HCT116 (cell line): ENCODE measurements around the gene ATP6V0D1. TPM values are rescaled to one million over a fixed set of nuclear protein-coding genes. Genes with fewer than 3 reads are reported as not detected.

Experiments
- ATAC-seq: fragments of 200-7000 bp; cut with Tn5 transposase; 2 replicates; pipeline ENCODE4 v1.9.1; 2020; ENCODE audit warnings: mild to moderate bottlenecking, moderate library complexity
- BruUV-seq: library from RNA; stranded (reverse); fragments of 400-500 nt; replicated peaks from 2 replicates; lab custom pipeline; 2021; lab: Mats Ljungman, UMichigan
- CTCF ChIA-PET: fragments of 300-600 bp; sonication (Branson Sonifier 250); formaldehyde crosslinking; loops from one replicate; lab custom pipeline; 2021; ENCODE audit warnings: antibody characterized with exemption; lab: Charles Lee
- POLR2A ChIA-PET: fragments of 300-600, 350-600 bp; sonication (Branson Sonifier 250); formaldehyde crosslinking; loops from one replicate; lab custom pipeline; 2021; ENCODE audit warnings: antibody characterized with exemption; lab: Charles Lee
- RAD21 ChIA-PET, 2 experiments: fragments of 300-600 bp; sonication (Branson Sonifier 250); formaldehyde crosslinking; loops; one replicate each; lab custom pipeline; 2023; ENCODE audit warnings: low total read pairs in 2 of 2; ENCODE audit not compliant: uncharacterized antibody in 2 of 2, unreplicated experiment in 2 of 2, low non-redundant PET in 1 of 2; lab: Charles Lee
- DNase-seq: peaks from one replicate; pipeline ENCODE4 v3.0.0-alpha.2; 2010; ENCODE audit warnings: low read depth, low spot score
- H2AFZ ChIP-seq: fragments of 200-600 bp; shearing (Covaris generic), sonication (generic); 2 replicates; pipeline ENCODE4 v1.6.1; 2017; ENCODE audit warnings: low read depth, mixed run types, mixed read lengths, antibody characterized with exemption, low read length; ENCODE audit not compliant: poor library complexity, severe bottlenecking
- H3K27ac ChIP-seq: 2 replicates; pipeline ENCODE4 v1.5.1; 2012; ENCODE audit warnings: low read depth, low read length
- H3K27me3 ChIP-seq: fragments of 200-600 bp; sonication (generic); 2 replicates; pipeline ENCODE4 v1.6.1; 2016; ENCODE audit warnings: mixed run types, low read length, mixed read lengths; ENCODE audit not compliant: insufficient read depth
- H3K36me3 ChIP-seq, 2 experiments: fragments of 200-500 bp in 1 of 2; fragments of 200-600 bp in 1 of 2; sonication (Bioruptor generic) in 1 of 2; sonication (generic) in 1 of 2; 2 replicates each; pipeline versions ENCODE4 v1.5.1 to v1.6.1; 2014 to 2016; ENCODE audit warnings: low read length in 2 of 2, inconsistent platforms in 1 of 2, mixed read lengths in 1 of 2, mixed run types in 1 of 2; ENCODE audit not compliant: insufficient read depth in 2 of 2, control insufficient read depth in 1 of 2
- H3K4me1 ChIP-seq, 2 experiments: fragments of 200-600 bp in 1 of 2; sonication (generic) in 1 of 2; 2 replicates each; pipeline versions ENCODE4 v1.5.1 to v1.6.1; 2012 to 2017; ENCODE audit warnings: low read length in 2 of 2, inconsistent platforms in 1 of 2, mild to moderate bottlenecking in 1 of 2, mixed read lengths in 1 of 2, mixed run types in 1 of 2, moderate library complexity in 1 of 2; ENCODE audit not compliant: insufficient read depth in 2 of 2, control insufficient read depth in 1 of 2
- H3K4me2 ChIP-seq: fragments of 200-600 bp; sonication (generic); 2 replicates; pipeline ENCODE4 v1.6.1; 2017; ENCODE audit warnings: mixed run types, low read length, mixed read lengths
- H3K4me3 ChIP-seq, 2 experiments: fragments of 200-600 bp in 1 of 2; sonication (generic) in 1 of 2; replicated peaks in 1 of 2; 2 replicates each; pipeline ENCODE4 v1.5.1; 2011 to 2016; ENCODE audit warnings: low read length in 2 of 2, control low read depth in 1 of 2, low read depth in 1 of 2, mild to moderate bottlenecking in 1 of 2, mixed read lengths in 1 of 2, mixed run types in 1 of 2
- H3K79me2 ChIP-seq: fragments of 200-600 bp; sonication (generic); 2 replicates; pipeline ENCODE4 v1.6.1; 2017; ENCODE audit warnings: mild to moderate bottlenecking, mixed run types, low read length, moderate library complexity, mixed read lengths; ENCODE audit not compliant: insufficient read depth
- H3K9ac ChIP-seq: fragments of 200-600 bp; sonication (generic); 2 replicates; pipeline ENCODE4 v1.6.1; 2016; ENCODE audit warnings: low read length, mixed read lengths
- H3K9me2 ChIP-seq: fragments of 200-600 bp; sonication (generic), shearing (Covaris generic); 2 replicates; pipeline ENCODE4 v1.6.1; 2017; ENCODE audit warnings: mixed run types, mild to moderate bottlenecking, moderate library complexity; ENCODE audit not compliant: insufficient read depth
- H3K9me3 ChIP-seq, 2 experiments: fragments of 200-500 bp in 1 of 2; fragments of 200-600 bp in 1 of 2; sonication (Bioruptor generic) in 1 of 2; sonication (generic) in 1 of 2; 2 replicates each; pipeline ENCODE4 v1.6.1; 2014 to 2017; ENCODE audit warnings: low read length in 2 of 2, mixed read lengths in 2 of 2, inconsistent platforms in 1 of 2, low read depth in 1 of 2, mild to moderate bottlenecking in 1 of 2, mixed run types in 1 of 2, moderate library complexity in 1 of 2; ENCODE audit not compliant: control insufficient read depth in 1 of 2, insufficient read depth in 1 of 2
- H4K20me1 ChIP-seq: fragments of 200-600 bp; sonication (generic), shearing (Covaris generic); 2 replicates; pipeline ENCODE4 v1.6.1; 2017; ENCODE audit warnings: mixed run types, mild to moderate bottlenecking, moderate library complexity; ENCODE audit not compliant: insufficient read depth
- CBX3 ChIP-seq: IDR thresholded peaks from 2 replicates; pipeline ENCODE4 v1.6.1; 2012; ENCODE audit warnings: low read depth
- CEBPB ChIP-seq: IDR thresholded peaks from 2 replicates; pipeline ENCODE4 v1.6.1; 2012; ENCODE audit warnings: low read depth
- EGR1 ChIP-seq: IDR thresholded peaks from 2 replicates; pipeline ENCODE4 v1.6.1; 2012; ENCODE audit warnings: low read depth
- ELF1 ChIP-seq: IDR thresholded peaks from 2 replicates; pipeline ENCODE4 v1.6.1; 2012; ENCODE audit warnings: low read depth, borderline replicate concordance
- EZH2 ChIP-seq: fragments of 200-600 bp; sonication (generic); IDR thresholded peaks from 2 replicates; pipeline ENCODE4 v1.6.1; 2017; ENCODE audit warnings: antibody characterized with exemption, mixed run types
- JUND ChIP-seq: IDR thresholded peaks from 2 replicates; pipeline ENCODE4 v1.6.1; 2012
- POLR2A ChIP-seq: IDR thresholded peaks from 2 replicates; pipeline ENCODE4 v1.7.0; 2011; ENCODE audit warnings: borderline replicate concordance; ENCODE audit not compliant: insufficient read depth, insufficient read length; ENCODE audit errors: extremely low read depth
- SP1 ChIP-seq: IDR thresholded peaks from 2 replicates; pipeline ENCODE4 v1.6.1; 2012; ENCODE audit warnings: low read depth
- SRF ChIP-seq: IDR thresholded peaks from 2 replicates; pipeline ENCODE4 v1.6.1; 2012; ENCODE audit warnings: low read depth
- ZBTB33 ChIP-seq: IDR thresholded peaks from 2 replicates; pipeline ENCODE4 v1.6.1; 2011; ENCODE audit warnings: mild to moderate bottlenecking, low read length, moderate library complexity; ENCODE audit not compliant: insufficient replicate concordance; ENCODE audit errors: extremely low read depth
- ZNF274 ChIP-seq: fragments of 200-500 bp; sonication (Bioruptor generic); IDR thresholded peaks from 2 replicates; pipeline ENCODE4 v1.6.1; 2014; ENCODE audit warnings: mild to moderate bottlenecking, low read depth, low read length, inconsistent platforms
- intact Hi-C: fragments of 100-400 bp; cut with micrococcal nuclease; formaldehyde crosslinking; loops from 2 replicates; pipeline ENCODE4 v1.10.0; 2022
- total RNA-seq: library from RNA; stranded (reverse); gene quantifications from one replicate; pipeline ENCODE4 v1.2.1, GENCODE V29; 2021; ENCODE audit not compliant: unreplicated experiment
- TF ChIP-seq, protein P1 (sequence below): IDR thresholded peaks from 2 replicates; pipeline ENCODE4 v1.6.1; 2012

ATP6V0D1 gene
- total RNA-seq, 1 experiment from 2014 or later: 36.6 TPM

DNA sequence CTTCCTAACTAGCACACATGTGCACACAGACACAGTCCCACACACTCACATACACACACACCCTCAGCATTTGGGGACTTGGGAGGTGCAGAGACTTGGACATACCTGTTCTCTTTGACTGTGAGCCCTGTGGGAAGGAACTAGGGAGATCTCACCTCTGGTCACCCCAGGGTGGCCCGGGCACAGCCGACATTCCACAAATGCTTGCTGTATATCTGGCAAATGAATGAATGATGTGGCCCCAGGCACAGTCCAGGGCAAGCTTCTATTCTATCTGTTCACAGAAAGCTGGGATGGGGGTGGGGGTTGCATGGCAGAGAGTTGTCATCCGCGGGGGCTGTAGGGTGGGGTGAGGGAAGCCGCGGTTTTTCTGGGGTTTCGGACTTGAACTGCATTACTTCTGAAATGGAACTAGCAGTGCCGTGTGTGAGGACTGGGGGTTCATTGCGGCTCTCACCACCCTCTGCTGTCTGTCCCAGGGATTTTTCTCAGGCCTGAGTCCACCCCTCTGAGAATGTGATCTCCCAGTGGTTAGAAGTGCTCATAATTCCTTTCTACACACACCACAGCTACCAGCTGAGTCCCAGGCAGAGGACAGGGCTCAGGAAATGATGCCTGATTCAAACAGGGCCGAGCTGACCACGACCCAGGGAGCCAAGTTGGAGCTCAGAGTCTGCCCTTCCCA is 44.4 kb upstream of the ATP6V0D1 start:
- ATAC-seq (no peak), DNase-seq (no peak)
- peaks cover 11 to 55% of the 10 kb centered on the region in 2 experiments for H3K4me1 ChIP-seq
- no peak overlapping the region for H2AFZ ChIP-seq
- no peak overlapping the region for H3K27ac ChIP-seq
- H3K27me3 ChIP-seq: no peaks in the 10 kb centered on the region
- intact Hi-C loops: loop anchor here (10.0 kb wide), 3 partner anchors 279 to 709 kb away; partner anchors contain the start of genes CTRL, ESRP2, PSMB10 and RANBP10
- H3K9me2 ChIP-seq: no peaks in the 10 kb centered on the region
- H3K4me2 ChIP-seq: no peak overlapping the region
- TF ChIP-seq CEBPB: no peak
- TF ChIP-seq POLR2A: no peak
- no peak for TF ChIP-seq JUND
- TF ChIP-seq ZNF274: no peak
- no peak for TF ChIP-seq SRF
- no peak for TF ChIP-seq SP1
- TF ChIP-seq ZBTB33: no peak
- TF ChIP-seq EZH2: no peak
- TF ChIP-seq, protein P1, sequence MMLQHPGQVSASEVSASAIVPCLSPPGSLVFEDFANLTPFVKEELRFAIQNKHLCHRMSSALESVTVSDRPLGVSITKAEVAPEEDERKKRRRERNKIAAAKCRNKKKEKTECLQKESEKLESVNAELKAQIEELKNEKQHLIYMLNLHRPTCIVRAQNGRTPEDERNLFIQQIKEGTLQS: no peak
- TF ChIP-seq CBX3: no peak
- TF ChIP-seq EGR1: no peak
- TF ChIP-seq ELF1: no peak
- no peaks in the 10 kb centered on the region for H3K9me3 ChIP-seq
- no peaks in the 10 kb centered on the region for H3K36me3 ChIP-seq
- no TSS peak for BruUV-seq
- peaks cover 11% of the 10 kb centered on the region for H3K79me2 ChIP-seq
- ChIA-PET POLR2A (no interaction called here), RAD21 (no interaction called here), CTCF (interaction anchor here (0.7 kb wide), 1 partner anchor 22 kb away, joined by 3 read pairs; no protein-coding TSS in a partner anchor)
- H3K9ac ChIP-seq: no peak overlapping the region
- H3K4me3 ChIP-seq: no peak overlapping the region
- H4K20me1 ChIP-seq: no peaks in the 10 kb centered on the region
